IMR-90 (cell line): ENCODE data around the gene KDELR3. TPM values are rescaled to one million over a fixed set of nuclear protein-coding genes. Genes with fewer than 3 reads are reported as not detected.

Experiments
- ATAC-seq: fragments of 200-7000 bp; cut with Tn5 transposase; 2 replicates; pipeline ENCODE4 v1.9.1; 2020; ENCODE audit warnings: low read depth, mild to moderate bottlenecking, moderate library complexity
- BruUV-seq: library from RNA; stranded (reverse); fragments of 400-500 nt; replicated peaks from 2 replicates; lab custom pipeline; 2021; lab: Mats Ljungman, UMichigan
- CTCF ChIA-PET: fragments of 300-600 bp; formaldehyde crosslinking; extraction: SDS; loops from one replicate; lab custom pipeline; 2021; ENCODE audit warnings: antibody characterized with exemption; lab: Yijun Ruan, JAX
- POLR2A ChIA-PET: fragments of 300-600 bp; sonication (Branson Sonifier 250); formaldehyde crosslinking; loops from one replicate; lab custom pipeline; 2022; ENCODE audit warnings: antibody characterized with exemption; ENCODE audit not compliant: unreplicated experiment; lab: Charles Lee
- DNase-seq: peaks from one replicate; pipeline ENCODE4 v3.0.0; 2013
- H2AFZ ChIP-seq: replicated peaks from 2 replicates; pipeline ENCODE3; 2013; ENCODE audit warnings: low read length, mild to moderate bottlenecking; ENCODE audit not compliant: poor library complexity
- H2AK5ac ChIP-seq: 2 replicates; pipeline ENCODE4 v1.6.1; 2013; ENCODE audit warnings: low read depth, low read length, inconsistent platforms
- H2AK9ac ChIP-seq: replicated peaks from 2 replicates; pipeline ENCODE3; 2013; ENCODE audit warnings: mild to moderate bottlenecking, low read depth, low read length, moderate library complexity; ENCODE audit not compliant: poor library complexity
- H2BK120ac ChIP-seq: 2 replicates; pipeline ENCODE4 v1.6.1; 2013; ENCODE audit warnings: low read depth, low read length, inconsistent platforms
- H2BK15ac ChIP-seq: 3 replicates; pipeline ENCODE4 v1.6.1; 2013; ENCODE audit warnings: low read depth, low read length, inconsistent platforms
- H2BK20ac ChIP-seq: 2 replicates; pipeline ENCODE4 v1.6.1; 2013; ENCODE audit warnings: low read depth, mild to moderate bottlenecking, inconsistent platforms, low read length, moderate library complexity
- H2BK5ac ChIP-seq: 2 replicates; pipeline ENCODE4 v1.6.1; 2013; ENCODE audit warnings: mild to moderate bottlenecking, low read depth, low read length, inconsistent platforms; ENCODE audit not compliant: poor library complexity, severe bottlenecking
- H3K14ac ChIP-seq: replicated peaks from 2 replicates; pipeline ENCODE4 v1.6.1; 2013; ENCODE audit warnings: low read depth, low read length, inconsistent platforms
- H3K18ac ChIP-seq: 2 replicates; pipeline ENCODE4 v1.6.1; 2013; ENCODE audit warnings: low read depth, low read length, control low read depth
- H3K23ac ChIP-seq: 2 replicates; pipeline ENCODE4 v1.6.1; 2013; ENCODE audit warnings: low read depth, low read length, inconsistent platforms
- H3K27ac ChIP-seq: 2 replicates; pipeline ENCODE4 v1.5.1; 2013; ENCODE audit warnings: mild to moderate bottlenecking, control low read depth, low read length; ENCODE audit not compliant: insufficient read depth
- H3K27me3 ChIP-seq: 2 replicates; pipeline ENCODE4 v1.6.1; 2013; ENCODE audit warnings: low read length; ENCODE audit not compliant: control insufficient read depth, insufficient read depth
- H3K36me3 ChIP-seq: 2 replicates; pipeline ENCODE4 v1.6.1; 2013; ENCODE audit warnings: low read length, mixed read lengths; ENCODE audit not compliant: control insufficient read depth, insufficient read depth
- H3K4ac ChIP-seq: 2 replicates; pipeline ENCODE4 v1.6.1; 2013; ENCODE audit warnings: low read depth, low read length, inconsistent platforms
- H3K4me1 ChIP-seq: 2 replicates; pipeline ENCODE4 v1.6.1; 2013; ENCODE audit warnings: low read length, mixed read lengths; ENCODE audit not compliant: control insufficient read depth, insufficient read depth
- H3K4me2 ChIP-seq: 2 replicates; pipeline ENCODE4 v1.6.1; 2013; ENCODE audit warnings: low read depth, mild to moderate bottlenecking, control low read depth, low read length, moderate library complexity
- H3K4me3 ChIP-seq: 2 replicates; pipeline ENCODE4 v1.5.1; 2013; ENCODE audit warnings: low read depth, mild to moderate bottlenecking, control low read depth, low read length, moderate library complexity; ENCODE audit not compliant: insufficient read depth
- H3K56ac ChIP-seq: 2 replicates; pipeline ENCODE4 v1.6.1; 2013; ENCODE audit warnings: low read length, inconsistent platforms; ENCODE audit not compliant: insufficient read depth; ENCODE audit errors: extremely low read depth
- H3K79me1 ChIP-seq, 2 experiments: 2 replicates each; pipeline ENCODE4 v1.6.1; 2013; ENCODE audit warnings: low read length in 2 of 2, inconsistent platforms in 1 of 2, low read depth in 1 of 2
- H3K9ac ChIP-seq: 2 replicates; pipeline ENCODE4 v1.6.1; 2013; ENCODE audit warnings: low read depth, low read length, control low read depth
- H3K9me1 ChIP-seq: 2 replicates; pipeline ENCODE4 v1.6.1; 2013; ENCODE audit warnings: low read length, inconsistent platforms; ENCODE audit not compliant: insufficient read depth
- H3K9me3 ChIP-seq: 2 replicates; pipeline ENCODE4 v1.6.1; 2013; ENCODE audit warnings: low read length; ENCODE audit not compliant: control insufficient read depth, insufficient read depth
- H4K20me1 ChIP-seq: 2 replicates; pipeline ENCODE4 v1.6.1; 2013; ENCODE audit warnings: low read length, inconsistent platforms; ENCODE audit not compliant: insufficient read depth
- H4K5ac ChIP-seq: 2 replicates; pipeline ENCODE4 v1.6.1; 2013; ENCODE audit warnings: mild to moderate bottlenecking, low read depth, low read length, control low read depth
- H4K8ac ChIP-seq, 2 experiments: 2 replicates each; pipeline ENCODE4 v1.6.1; 2013; ENCODE audit warnings: low read depth in 2 of 2, low read length in 2 of 2, control low read depth in 1 of 2, inconsistent platforms in 1 of 2
- H4K91ac ChIP-seq: 2 replicates; pipeline ENCODE4 v1.6.1; 2013; ENCODE audit warnings: low read depth, low read length, inconsistent platforms; ENCODE audit not compliant: insufficient read depth
- CEBPB ChIP-seq: IDR thresholded peaks from 2 replicates; pipeline ENCODE4 v1.6.1; 2012; ENCODE audit warnings: low read depth, low read length, improper control_type of control experiment
- FOS ChIP-seq: fragments of 150-350 bp; IDR thresholded peaks from 2 replicates; pipeline ENCODE4 v1.6.1; 2016; ENCODE audit warnings: low read depth, low read length
- MXI1 ChIP-seq: IDR thresholded peaks from 2 replicates; pipeline ENCODE4 v1.6.1; 2012; ENCODE audit warnings: low read depth, mild to moderate bottlenecking, low read length, moderate library complexity, borderline replicate concordance
- NFE2L2 ChIP-seq: fragments of 150-350 bp; IDR thresholded peaks from 2 replicates; pipeline ENCODE4 v1.6.1; 2016; ENCODE audit warnings: low read depth, mild to moderate bottlenecking, low read length
- RFX5 ChIP-seq: IDR thresholded peaks from 2 replicates; pipeline ENCODE4 v1.8.0; 2012; ENCODE audit warnings: low read depth, mild to moderate bottlenecking, low read length, moderate library complexity
- SMC3 ChIP-seq: fragments of 150-350 bp; IDR thresholded peaks from 2 replicates; pipeline ENCODE4 v1.6.1; 2016; ENCODE audit warnings: low read depth, mild to moderate bottlenecking, antibody characterized with exemption, low read length, moderate library complexity
- WGBS, 2 experiments: methylation state at CpG; one replicate each; pipeline versions ENCODE4 v1.1.5 to v1.1.7; 2013; ENCODE audit warnings: missing lambda C conversion rate in 2 of 2; ENCODE audit not compliant: insufficient read length in 1 of 2; ENCODE audit errors: extremely low coverage in 2 of 2; 5-methylcytosine and 5-hydroxymethylcytosine counted together
- dilution Hi-C: fragments of 300-500 bp; cut with HindIII; formaldehyde crosslinking; loops from one replicate; pipeline ENCODE4 v1.14.3; 2018; ENCODE audit warnings: low sequenced_read_pairs; ENCODE audit not compliant: unreplicated experiment
- in situ Hi-C: fragments of 300-500 bp; cut with MboI; formaldehyde crosslinking; loops from 3 replicates; pipeline ENCODE4 v1.14.3; 2019; ENCODE audit warnings: low sequenced_read_pairs, inconsistent platforms, mixed read lengths
- intact Hi-C: fragments of 100-400 bp; cut with micrococcal nuclease; formaldehyde crosslinking; loops from 2 replicates; pipeline ENCODE4 v1.10.0; 2022
- polyA plus RNA-seq, 3 experiments: library from polyadenylated mRNA; depleted of rRNA; stranded (reverse); fragments of >200 nt; gene quantifications; 2 replicates each; pipeline ENCODE4 v1.2.3, GENCODE V29; 2012; ENCODE audit warnings: low replicate concordance in 1 of 3
- total RNA-seq: library from RNA; depleted of rRNA; stranded (reverse); fragments of >200 nt; gene quantifications from 2 replicates; pipeline ENCODE4 v1.2.3, GENCODE V29; 2012

KDELR3 gene
- total and polyA plus RNA-seq, 2 of the 4 experiments (the other 2 are of a cell fraction) = 129 to 224 TPM

DNA sequence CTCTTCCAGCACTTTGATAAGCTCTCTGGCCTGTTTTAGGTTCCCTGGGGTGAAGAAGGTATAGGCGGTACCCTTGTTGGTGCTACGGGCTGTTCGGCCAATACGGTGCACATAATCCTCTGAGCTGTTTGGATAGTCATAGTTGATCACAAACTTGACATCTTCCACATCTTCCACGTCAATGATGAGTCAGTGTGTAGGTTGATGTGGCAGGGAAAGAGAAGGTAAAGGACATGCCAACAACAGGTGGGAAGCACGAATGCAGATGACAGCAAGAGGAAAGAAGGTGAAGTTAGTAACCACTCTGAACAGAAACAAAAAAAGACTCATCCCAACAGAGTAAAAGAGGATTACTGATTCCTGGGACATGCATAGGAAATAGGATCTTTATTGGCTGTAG is 20.1 kb downstream of the KDELR3 start:
- peaks cover 41 to 78% of the 10 kb centered on the region in 2 experiments for H3K79me1 ChIP-seq
- no TSS peak for BruUV-seq
- H2BK15ac ChIP-seq = no peak overlapping the region
- TF ChIP-seq RFX5 (no peak), SMC3 (no peak), NFE2L2 (no peak), FOS (no peak), MXI1 (no peak), CEBPB (no peak)
- dilution Hi-C loops (no loop called here), intact Hi-C loops (no loop called here), in situ Hi-C loops (no loop called here)
- H3K9me1 ChIP-seq = peaks cover 23% of the 10 kb centered on the region
- H3K4me1 ChIP-seq = peaks cover 19% of the 10 kb centered on the region
- H3K4me2 ChIP-seq = no peak overlapping the region
- ATAC-seq = no peak
- ChIA-PET CTCF (no interaction called here), POLR2A (interaction anchor here (0.5 kb wide), 1 partner anchor 466 kb away, joined by 4 read pairs; no protein-coding TSS in a partner anchor)
- no peak overlapping the region for H4K5ac ChIP-seq
- no peak overlapping the region for H4K91ac ChIP-seq
- no peak for DNase-seq
- H3K4ac ChIP-seq = no peak overlapping the region
- no peak overlapping the region for H3K14ac ChIP-seq
- no peak overlapping the region for H3K27ac ChIP-seq
- H3K56ac ChIP-seq = no peak overlapping the region
- no peak overlapping the region for H3K18ac ChIP-seq
- no peaks in the 10 kb centered on the region for H3K27me3 ChIP-seq
- no peaks in the 10 kb centered on the region for H3K9me3 ChIP-seq
- no peak overlapping the region for H2AK9ac ChIP-seq
- no peak overlapping the region for H3K4me3 ChIP-seq
- no peak overlapping the region for H2AK5ac ChIP-seq
- WGBS, 2 experiments = no CpG with 5 or more reads among the region's 6 CpGs
- H2AFZ ChIP-seq = no peak overlapping the region
- no peak overlapping the region for H4K8ac ChIP-seq
- no peak overlapping the region for H2BK120ac ChIP-seq
- no peak overlapping the region for H2BK20ac ChIP-seq
- peaks cover 89% of the 10 kb centered on the region for H4K20me1 ChIP-seq
- H2BK5ac ChIP-seq = no peak overlapping the region
- peaks cover 64% of the 10 kb centered on the region for H3K36me3 ChIP-seq
- no peak overlapping the region for H3K9ac ChIP-seq
- no peak overlapping the region; the same call in 1 of the 2 replicates for H3K23ac ChIP-seq
